Measurements from ENCODE around the gene EPS8L3. TPM values are rescaled to one million over a fixed set of nuclear protein-coding genes. Genes with fewer than 3 reads are reported as not detected.
A peak's percentile ranks its signal among the peaks of the same experiment; 100 is the strongest.

EPS8L3 gene
- total and polyA plus RNA-seq, 9 of the 15 experiments (the other 6 are each of a cell fraction or from before 2014, with no cell fraction given): 0.09 to 0.42 (median 0.14) TPM; not detected in 5

- TF ChIP-seq MITF (IDR thresholded peaks at IDR 0.05) (no peak), JUNB (CRISPR knock-in tag; conservative IDR thresholded peaks at IDR 0.05) (no peak), TEAD2 (tag; IDR thresholded peaks at IDR 0.05) (peak; percentile 46; the same call in 1 of the 2 replicates), GATAD2A (IDR thresholded peaks at IDR 0.05) (no peak), HEY1 (CRISPR knock-in tag; IDR thresholded peaks at IDR 0.05; ENCODE audit: borderline replicate concordance) (no peak), ZBTB17 (CRISPR knock-in tag; IDR thresholded peaks at IDR 0.05) (no peak), PBX2 (CRISPR knock-in tag; IDR thresholded peaks at IDR 0.05; ENCODE audit: low read depth) (no peak), PBX2 (tag; conservative IDR thresholded peaks at IDR 0.05; ENCODE audit: low read depth) (0 out of 2 replicates have a peak, but pooled peaks have one; percentile 6), SMAD4 (CRISPR knock-in tag; conservative IDR thresholded peaks at IDR 0.05) (0 out of 2 replicates have a peak, but pooled peaks have one; percentile 42), CBFA2T3 (IDR thresholded peaks at IDR 0.05) (no peak), PHF8 (IDR thresholded peaks at IDR 0.05; ENCODE audit: borderline replicate concordance, low read length) (no peak), SNIP1 (IDR thresholded peaks at IDR 0.05; ENCODE audit: low read depth) (no peak), CXXC5 (CRISPR knock-in tag; IDR thresholded peaks at IDR 0.05) (no peak), CTCF (IDR thresholded peaks at IDR 0.05 in 2 of 3, conservative IDR thresholded peaks at IDR 0.05 in 1 of 3; ENCODE audit: insufficient read depth in 2 of 3, low read depth in 1 of 3, low read length in 3 of 3) (peak; percentile 28 to 73 (median 43)), IFI16 (CRISPR knock-in tag; IDR thresholded peaks at IDR 0.05) (no peak), ZNF143 (CRISPR knock-in tag; IDR thresholded peaks at IDR 0.05) (no peak), POU5F1 (IDR thresholded peaks at IDR 0.05; ENCODE audit: borderline replicate concordance, low read depth, low read length, partially characterized antibody) (no peak), ZNF584 (CRISPR knock-in tag; IDR thresholded peaks at IDR 0.05; ENCODE audit: low read depth) (no peak; the same call in 1 of the 2 replicates), ZNF740 (CRISPR knock-in tag; IDR thresholded peaks at IDR 0.05) (no peak), ZNF740 (tag; IDR thresholded peaks at IDR 0.05) (no peak), HDAC3 (IDR thresholded peaks at IDR 0.05; ENCODE audit: borderline replicate concordance, partially characterized antibody) (no peak), SIN3A (IDR thresholded peaks at IDR 0.05; ENCODE audit: borderline replicate concordance in 2 of 2, control insufficient read depth in 1 of 2, low read depth in 2 of 2, low read length in 2 of 2) (no peak)
Measured at GRCh38 chr1:109718495-109718894, 45.2 kb downstream of the EPS8L3 start (continued).
